HCT116 (cell line): ENCODE measurements around the gene CD63. TPM values are rescaled to one million over a fixed set of nuclear protein-coding genes. Genes with fewer than 3 reads are reported as not detected.

Experiments
- ATAC-seq: fragments of 200-7000 bp; cut with Tn5 transposase; 2 replicates; pipeline ENCODE4 v1.9.1; 2020; ENCODE audit warnings: mild to moderate bottlenecking, moderate library complexity
- BruUV-seq: library from RNA; stranded (reverse); fragments of 400-500 nt; replicated peaks from 2 replicates; lab custom pipeline; 2021; lab: Mats Ljungman, UMichigan
- CTCF ChIA-PET: fragments of 300-600 bp; sonication (Branson Sonifier 250); formaldehyde crosslinking; loops from one replicate; lab custom pipeline; 2021; ENCODE audit warnings: antibody characterized with exemption; lab: Charles Lee
- POLR2A ChIA-PET: fragments of 300-600, 350-600 bp; sonication (Branson Sonifier 250); formaldehyde crosslinking; loops from one replicate; lab custom pipeline; 2021; ENCODE audit warnings: antibody characterized with exemption; lab: Charles Lee
- RAD21 ChIA-PET, 2 experiments: fragments of 300-600 bp; sonication (Branson Sonifier 250); formaldehyde crosslinking; loops; one replicate each; lab custom pipeline; 2023; ENCODE audit warnings: low total read pairs in 2 of 2; ENCODE audit not compliant: uncharacterized antibody in 2 of 2, unreplicated experiment in 2 of 2, low non-redundant PET in 1 of 2; lab: Charles Lee
- DNase-seq: peaks from one replicate; pipeline ENCODE4 v3.0.0-alpha.2; 2010; ENCODE audit warnings: low read depth, low spot score
- H2AFZ ChIP-seq: fragments of 200-600 bp; shearing (Covaris generic), sonication (generic); 2 replicates; pipeline ENCODE4 v1.6.1; 2017; ENCODE audit warnings: low read depth, mixed run types, mixed read lengths, antibody characterized with exemption, low read length; ENCODE audit not compliant: poor library complexity, severe bottlenecking
- H3K27ac ChIP-seq: 2 replicates; pipeline ENCODE4 v1.5.1; 2012; ENCODE audit warnings: low read depth, low read length
- H3K27me3 ChIP-seq: fragments of 200-600 bp; sonication (generic); 2 replicates; pipeline ENCODE4 v1.6.1; 2016; ENCODE audit warnings: mixed run types, low read length, mixed read lengths; ENCODE audit not compliant: insufficient read depth
- H3K36me3 ChIP-seq, 2 experiments: fragments of 200-500 bp in 1 of 2; fragments of 200-600 bp in 1 of 2; sonication (Bioruptor generic) in 1 of 2; sonication (generic) in 1 of 2; 2 replicates each; pipeline versions ENCODE4 v1.5.1 to v1.6.1; 2014 to 2016; ENCODE audit warnings: low read length in 2 of 2, inconsistent platforms in 1 of 2, mixed read lengths in 1 of 2, mixed run types in 1 of 2; ENCODE audit not compliant: insufficient read depth in 2 of 2, control insufficient read depth in 1 of 2
- H3K4me1 ChIP-seq, 2 experiments: fragments of 200-600 bp in 1 of 2; sonication (generic) in 1 of 2; 2 replicates each; pipeline versions ENCODE4 v1.5.1 to v1.6.1; 2012 to 2017; ENCODE audit warnings: low read length in 2 of 2, inconsistent platforms in 1 of 2, mild to moderate bottlenecking in 1 of 2, mixed read lengths in 1 of 2, mixed run types in 1 of 2, moderate library complexity in 1 of 2; ENCODE audit not compliant: insufficient read depth in 2 of 2, control insufficient read depth in 1 of 2
- H3K4me2 ChIP-seq: fragments of 200-600 bp; sonication (generic); 2 replicates; pipeline ENCODE4 v1.6.1; 2017; ENCODE audit warnings: mixed run types, low read length, mixed read lengths
- H3K4me3 ChIP-seq, 2 experiments: fragments of 200-600 bp in 1 of 2; sonication (generic) in 1 of 2; replicated peaks in 1 of 2; 2 replicates each; pipeline ENCODE4 v1.5.1; 2011 to 2016; ENCODE audit warnings: low read length in 2 of 2, control low read depth in 1 of 2, low read depth in 1 of 2, mild to moderate bottlenecking in 1 of 2, mixed read lengths in 1 of 2, mixed run types in 1 of 2
- H3K79me2 ChIP-seq: fragments of 200-600 bp; sonication (generic); 2 replicates; pipeline ENCODE4 v1.6.1; 2017; ENCODE audit warnings: mild to moderate bottlenecking, mixed run types, low read length, moderate library complexity, mixed read lengths; ENCODE audit not compliant: insufficient read depth
- H3K9ac ChIP-seq: fragments of 200-600 bp; sonication (generic); 2 replicates; pipeline ENCODE4 v1.6.1; 2016; ENCODE audit warnings: low read length, mixed read lengths
- H3K9me2 ChIP-seq: fragments of 200-600 bp; sonication (generic), shearing (Covaris generic); 2 replicates; pipeline ENCODE4 v1.6.1; 2017; ENCODE audit warnings: mixed run types, mild to moderate bottlenecking, moderate library complexity; ENCODE audit not compliant: insufficient read depth
- H3K9me3 ChIP-seq, 2 experiments: fragments of 200-500 bp in 1 of 2; fragments of 200-600 bp in 1 of 2; sonication (Bioruptor generic) in 1 of 2; sonication (generic) in 1 of 2; 2 replicates each; pipeline ENCODE4 v1.6.1; 2014 to 2017; ENCODE audit warnings: low read length in 2 of 2, mixed read lengths in 2 of 2, inconsistent platforms in 1 of 2, low read depth in 1 of 2, mild to moderate bottlenecking in 1 of 2, mixed run types in 1 of 2, moderate library complexity in 1 of 2; ENCODE audit not compliant: control insufficient read depth in 1 of 2, insufficient read depth in 1 of 2
- H4K20me1 ChIP-seq: fragments of 200-600 bp; sonication (generic), shearing (Covaris generic); 2 replicates; pipeline ENCODE4 v1.6.1; 2017; ENCODE audit warnings: mixed run types, mild to moderate bottlenecking, moderate library complexity; ENCODE audit not compliant: insufficient read depth
- ELF1 ChIP-seq: IDR thresholded peaks from 2 replicates; pipeline ENCODE4 v1.6.1; 2012; ENCODE audit warnings: low read depth, borderline replicate concordance
- JUND ChIP-seq: IDR thresholded peaks from 2 replicates; pipeline ENCODE4 v1.6.1; 2012
- SRF ChIP-seq: IDR thresholded peaks from 2 replicates; pipeline ENCODE4 v1.6.1; 2012; ENCODE audit warnings: low read depth
- ZNF274 ChIP-seq: fragments of 200-500 bp; sonication (Bioruptor generic); IDR thresholded peaks from 2 replicates; pipeline ENCODE4 v1.6.1; 2014; ENCODE audit warnings: mild to moderate bottlenecking, low read depth, low read length, inconsistent platforms
- intact Hi-C: fragments of 100-400 bp; cut with micrococcal nuclease; formaldehyde crosslinking; loops from 2 replicates; pipeline ENCODE4 v1.10.0; 2022
- total RNA-seq: library from RNA; stranded (reverse); gene quantifications from one replicate; pipeline ENCODE4 v1.2.1, GENCODE V29; 2021; ENCODE audit not compliant: unreplicated experiment
- TF ChIP-seq, protein P1 (sequence below): IDR thresholded peaks from 2 replicates; pipeline ENCODE4 v1.6.1; 2012; ENCODE audit warnings: low read depth

Gene CD63
- total RNA-seq, 1 experiment from 2014 or later = 355 TPM

- no peak overlapping the region for H3K4me2 ChIP-seq
- no peak overlapping the region for H3K4me3 ChIP-seq
- ChIA-PET CTCF (interaction anchor here (0.7 to 2.9 kb wide), 8 partner anchors 9 to 58 kb away, joined by 3 to 19 read pairs (median 4); partner anchors contain the start of genes BLOC1S1 and RDH5), POLR2A (no interaction called here), RAD21 (no interaction called here)
- H3K4me1 ChIP-seq = peaks cover 4 to 18% of the 10 kb centered on the region in 2 experiments; a peak in 3 of 4 replicates
- BruUV-seq = no TSS peak
- H3K36me3 ChIP-seq = no peaks in the 10 kb centered on the region
- H4K20me1 ChIP-seq = no peaks in the 10 kb centered on the region
- intact Hi-C loops = no loop called here
- TF ChIP-seq ELF1 (no peak), JUND (no peak), ZNF274 (no peak), SRF (no peak)
- TF ChIP-seq, protein P1, sequence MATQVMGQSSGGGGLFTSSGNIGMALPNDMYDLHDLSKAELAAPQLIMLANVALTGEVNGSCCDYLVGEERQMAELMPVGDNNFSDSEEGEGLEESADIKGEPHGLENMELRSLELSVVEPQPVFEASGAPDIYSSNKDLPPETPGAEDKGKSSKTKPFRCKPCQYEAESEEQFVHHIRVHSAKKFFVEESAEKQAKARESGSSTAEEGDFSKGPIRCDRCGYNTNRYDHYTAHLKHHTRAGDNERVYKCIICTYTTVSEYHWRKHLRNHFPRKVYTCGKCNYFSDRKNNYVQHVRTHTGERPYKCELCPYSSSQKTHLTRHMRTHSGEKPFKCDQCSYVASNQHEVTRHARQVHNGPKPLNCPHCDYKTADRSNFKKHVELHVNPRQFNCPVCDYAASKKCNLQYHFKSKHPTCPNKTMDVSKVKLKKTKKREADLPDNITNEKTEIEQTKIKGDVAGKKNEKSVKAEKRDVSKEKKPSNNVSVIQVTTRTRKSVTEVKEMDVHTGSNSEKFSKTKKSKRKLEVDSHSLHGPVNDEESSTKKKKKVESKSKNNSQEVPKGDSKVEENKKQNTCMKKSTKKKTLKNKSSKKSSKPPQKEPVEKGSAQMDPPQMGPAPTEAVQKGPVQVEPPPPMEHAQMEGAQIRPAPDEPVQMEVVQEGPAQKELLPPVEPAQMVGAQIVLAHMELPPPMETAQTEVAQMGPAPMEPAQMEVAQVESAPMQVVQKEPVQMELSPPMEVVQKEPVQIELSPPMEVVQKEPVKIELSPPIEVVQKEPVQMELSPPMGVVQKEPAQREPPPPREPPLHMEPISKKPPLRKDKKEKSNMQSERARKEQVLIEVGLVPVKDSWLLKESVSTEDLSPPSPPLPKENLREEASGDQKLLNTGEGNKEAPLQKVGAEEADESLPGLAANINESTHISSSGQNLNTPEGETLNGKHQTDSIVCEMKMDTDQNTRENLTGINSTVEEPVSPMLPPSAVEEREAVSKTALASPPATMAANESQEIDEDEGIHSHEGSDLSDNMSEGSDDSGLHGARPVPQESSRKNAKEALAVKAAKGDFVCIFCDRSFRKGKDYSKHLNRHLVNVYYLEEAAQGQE = no peak
- H3K9ac ChIP-seq = no peak overlapping the region
- H3K9me2 ChIP-seq = no peaks in the 10 kb centered on the region
- no peak overlapping the region for H2AFZ ChIP-seq
- peaks cover 15% of the 10 kb centered on the region; the same call in 1 of the 2 replicates for H3K27me3 ChIP-seq
- no peak for ATAC-seq
- no peaks in the 10 kb centered on the region for H3K79me2 ChIP-seq
- H3K9me3 ChIP-seq = no peaks in the 10 kb centered on the region
- no peak for DNase-seq
- no peak overlapping the region for H3K27ac ChIP-seq
Measured at GRCh38 chr12:55704824-55705718, 23.7 kb downstream of the CD63 start.
